Rectal smooth muscle tissue (tissue), 1 donor: ENCODE measurements around the gene WNT5A.
"Not testable (repeated sequence)": the region's sequence is repeated elsewhere in the genome, so short reads cannot be mapped to it uniquely, and the experiment has no call there.

Experiments
- H3K27ac ChIP-seq: one replicate; pipeline ENCODE4 v1.7.0; 2013; ENCODE audit warnings: low read depth, low read length, inconsistent platforms
- H3K27me3 ChIP-seq: one replicate; pipeline ENCODE4 v1.7.0; 2013; ENCODE audit warnings: low read length; ENCODE audit not compliant: control insufficient read depth, insufficient read depth
- H3K36me3 ChIP-seq: one replicate; pipeline ENCODE4 v1.7.0; 2013; ENCODE audit warnings: low read length; ENCODE audit not compliant: control insufficient read depth, insufficient read depth
- H3K4me1 ChIP-seq: one replicate; pipeline ENCODE4 v1.7.0; 2013; ENCODE audit warnings: low read length; ENCODE audit not compliant: control insufficient read depth, insufficient read depth
- H3K4me3 ChIP-seq: one replicate; pipeline ENCODE4 v1.7.0; 2013; ENCODE audit warnings: low read length
- H3K9ac ChIP-seq: one replicate; pipeline ENCODE4 v1.7.0; 2013; ENCODE audit warnings: low read length

Gene WNT5A

DNA sequence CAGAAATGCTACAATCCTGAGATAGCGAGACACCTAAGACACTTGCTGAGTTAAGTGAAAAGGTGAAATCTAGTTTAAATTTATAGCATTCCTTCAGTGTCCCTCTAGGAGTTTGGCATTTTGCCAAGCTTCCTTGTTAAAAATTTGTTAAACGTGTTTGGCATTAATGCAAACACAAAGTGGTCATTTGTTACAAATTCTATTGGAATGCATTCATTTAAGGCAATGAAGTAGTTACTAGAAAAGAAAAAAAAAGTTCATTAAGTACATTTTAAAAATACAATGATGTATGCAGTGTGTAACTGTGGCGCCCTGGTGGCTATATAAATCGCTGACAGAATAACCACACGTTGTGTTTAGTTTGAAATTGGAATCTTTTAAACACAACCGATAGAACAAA is 31.3 kb upstream of the WNT5A start:
- no peak overlapping the region for H3K4me3 ChIP-seq
- H3K4me1 ChIP-seq, result no peaks in the 10 kb centered on the region
- no peaks in the 10 kb centered on the region for H3K27me3 ChIP-seq
- no peaks in the 10 kb centered on the region for H3K36me3 ChIP-seq
- no peak overlapping the region for H3K9ac ChIP-seq
- no peak overlapping the region for H3K27ac ChIP-seq

DNA sequence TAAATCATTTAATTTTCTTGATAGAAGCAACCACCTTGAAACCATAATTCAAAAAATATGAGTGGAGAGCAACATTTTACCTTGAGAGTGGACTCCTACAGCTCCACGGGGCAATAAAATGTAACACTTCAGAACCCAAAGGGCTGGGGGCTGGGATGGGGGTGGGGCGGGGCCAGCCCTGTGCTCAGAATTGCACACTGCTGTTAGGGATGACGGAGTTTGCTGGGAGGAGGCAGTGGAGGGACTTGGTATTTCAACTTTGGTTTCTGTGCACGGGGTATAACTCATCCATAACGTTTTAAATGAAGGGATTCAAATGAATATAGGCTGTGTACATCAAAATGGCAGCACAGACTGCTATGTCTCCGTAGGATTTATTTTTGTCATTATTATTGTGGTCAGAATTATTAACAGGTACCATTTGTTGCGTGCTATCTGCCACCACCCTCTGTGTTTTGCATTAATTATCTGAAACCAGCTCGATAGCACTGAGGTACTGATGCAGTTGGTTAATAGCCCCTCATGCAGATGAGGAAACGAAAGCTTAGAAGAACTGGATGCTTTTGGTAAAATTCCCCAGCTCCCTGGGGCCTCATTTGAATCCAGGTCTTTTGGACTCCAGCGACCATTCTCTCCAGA is 29.4 kb upstream of the WNT5A start:
- Histone ChIP-seq H3K4me1 (peaks cover 5% of the 10 kb centered on the region), H3K4me3 (no peak overlapping the region), H3K36me3 (no peaks in the 10 kb centered on the region), H3K9ac (no peak overlapping the region), H3K27ac (no peak overlapping the region), H3K27me3 (no peaks in the 10 kb centered on the region)

DNA sequence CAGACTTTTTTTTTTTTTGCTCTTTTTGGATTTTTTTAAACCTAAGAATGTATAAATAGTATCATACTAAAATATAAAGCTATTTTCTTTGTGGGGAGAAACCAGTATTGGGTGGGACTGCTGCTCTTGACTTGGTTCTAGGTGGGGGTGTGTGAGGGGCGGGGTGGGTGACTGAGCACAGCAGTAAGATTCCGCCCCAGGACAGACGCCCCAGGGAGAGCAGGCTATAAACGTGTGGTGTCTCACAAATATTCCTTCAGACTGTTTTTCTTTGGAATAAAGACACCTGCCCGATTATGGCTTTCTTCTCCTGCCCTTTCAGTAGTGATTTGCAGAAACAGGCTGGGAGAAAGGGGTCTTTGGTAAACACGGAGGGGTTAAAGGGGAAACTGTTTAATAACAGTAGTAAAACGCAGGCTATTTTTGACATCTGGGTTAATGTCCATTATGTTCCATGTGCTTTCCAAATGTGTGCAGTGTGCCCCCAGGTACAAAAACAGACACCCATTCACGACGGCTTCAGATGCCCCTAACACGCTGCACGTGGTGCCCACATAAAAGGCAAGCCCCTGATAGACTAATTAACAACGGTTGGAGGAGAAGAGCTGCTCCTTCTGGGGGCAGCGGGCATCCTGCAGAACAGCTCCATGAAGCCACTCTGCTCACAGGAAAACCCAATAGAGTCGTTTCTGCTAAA is 28.6 kb upstream of the WNT5A start:
- H3K27me3 ChIP-seq, result no peaks in the 10 kb centered on the region
- no peak overlapping the region for H3K9ac ChIP-seq
- H3K4me3 ChIP-seq, result no peak overlapping the region
- H3K36me3 ChIP-seq, result no peaks in the 10 kb centered on the region
- no peak overlapping the region for H3K27ac ChIP-seq
- peaks cover 5% of the 10 kb centered on the region for H3K4me1 ChIP-seq

GRCh38 chr3:55514962-55515361 is 27.9 kb upstream of the WNT5A start:
- Histone ChIP-seq H3K9ac (no peak overlapping the region), H3K27ac (no peak overlapping the region), H3K4me3 (no peak overlapping the region), H3K4me1 (peaks cover 5% of the 10 kb centered on the region), H3K27me3 (no peaks in the 10 kb centered on the region), H3K36me3 (no peaks in the 10 kb centered on the region)

DNA sequence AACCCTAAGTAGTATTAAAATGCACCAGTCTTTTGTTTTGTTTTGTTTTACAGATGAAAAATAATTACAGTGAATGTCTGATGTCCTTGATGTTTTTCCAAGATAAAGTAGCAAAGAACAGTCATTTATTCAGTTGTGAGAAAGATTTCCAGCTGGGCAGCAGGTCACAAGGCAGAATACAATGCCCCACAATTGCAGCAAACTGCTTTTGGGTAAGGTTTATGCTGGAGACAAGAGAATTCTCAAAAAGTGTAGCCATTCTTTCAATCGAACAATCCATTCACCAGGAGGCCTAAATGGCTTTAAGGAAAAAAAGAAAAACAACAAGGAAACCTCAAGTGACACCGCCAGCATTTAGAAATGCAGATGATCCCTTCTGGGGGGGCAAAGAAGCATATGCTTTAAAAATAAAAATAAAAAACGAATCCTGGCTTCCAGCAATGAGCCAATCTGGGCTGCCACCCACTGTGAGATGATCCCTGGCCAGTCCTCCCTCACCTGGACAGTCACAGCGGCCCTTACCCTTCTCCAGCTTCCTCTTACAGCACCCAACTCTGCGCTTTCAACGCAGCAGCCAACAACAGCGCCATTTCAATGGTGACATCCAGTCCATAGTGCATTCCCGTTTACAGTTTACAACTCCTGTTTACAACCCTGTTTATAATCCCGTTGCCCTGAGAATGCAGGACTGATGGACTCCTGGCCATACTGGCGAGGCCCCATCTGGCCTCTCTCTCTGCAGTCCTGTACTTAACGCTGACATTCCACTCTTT is 25.7 kb upstream of the WNT5A start:
- no peak overlapping the region for H3K27ac ChIP-seq
- H3K36me3 ChIP-seq, result no peaks in the 10 kb centered on the region
- H3K27me3 ChIP-seq, result no peaks in the 10 kb centered on the region
- H3K9ac ChIP-seq, result no peak overlapping the region
- H3K4me3 ChIP-seq, result no peak overlapping the region
- peaks cover 5% of the 10 kb centered on the region for H3K4me1 ChIP-seq

GRCh38 chr3:55511895-55512570 is 24.9 kb upstream of the WNT5A start:
- H3K27ac ChIP-seq, result no peak overlapping the region
- H3K36me3 ChIP-seq, result no peaks in the 10 kb centered on the region
- no peak overlapping the region for H3K4me3 ChIP-seq
- no peaks in the 10 kb centered on the region for H3K27me3 ChIP-seq
- peaks cover 5% of the 10 kb centered on the region for H3K4me1 ChIP-seq
- H3K9ac ChIP-seq, result no peak overlapping the region

DNA sequence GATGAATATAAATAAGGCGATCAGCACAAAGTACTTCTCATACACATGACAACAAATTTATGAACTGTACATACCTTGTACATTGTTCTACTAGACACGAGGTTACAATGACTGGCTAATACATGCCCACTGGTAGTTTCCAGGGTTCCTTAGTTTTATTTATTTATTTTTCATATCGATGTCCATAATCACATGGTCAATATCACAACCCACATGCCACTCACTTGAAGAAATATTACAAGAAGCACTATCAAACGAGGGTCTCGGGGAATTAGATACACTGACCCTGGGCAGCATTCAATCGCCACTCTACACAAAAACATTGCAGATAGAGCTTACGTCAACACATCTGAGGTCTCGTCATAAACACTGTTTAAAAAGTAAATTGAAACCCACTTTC is 21.2 kb upstream of the WNT5A start:
- Histone ChIP-seq H3K27ac (no peak overlapping the region), H3K9ac (no peak overlapping the region), H3K4me1 (peaks cover 5% of the 10 kb centered on the region), H3K27me3 (no peaks in the 10 kb centered on the region), H3K4me3 (no peak overlapping the region), H3K36me3 (no peaks in the 10 kb centered on the region)

GRCh38 chr3:55507808-55508207 is 20.7 kb upstream of the WNT5A start:
- H3K27ac ChIP-seq, result no peak overlapping the region

GRCh38 chr3:55505776-55506175 is 18.7 kb upstream of the WNT5A start:
- Histone ChIP-seq H3K4me1 (no peaks in the 10 kb centered on the region), H3K9ac (no peak overlapping the region), H3K27me3 (no peaks in the 10 kb centered on the region), H3K27ac (no peak overlapping the region), H3K4me3 (no peak overlapping the region), H3K36me3 (no peaks in the 10 kb centered on the region)

More at GRCh38 chr3:55507808-55508207, 20.7 kb upstream of the WNT5A start:
- no peaks in the 10 kb centered on the region for H3K27me3 ChIP-seq
- H3K36me3 ChIP-seq, result no peaks in the 10 kb centered on the region
- H3K9ac ChIP-seq, result no peak overlapping the region
- H3K4me3 ChIP-seq, result no peak overlapping the region
- peaks cover 5% of the 10 kb centered on the region for H3K4me1 ChIP-seq

DNA sequence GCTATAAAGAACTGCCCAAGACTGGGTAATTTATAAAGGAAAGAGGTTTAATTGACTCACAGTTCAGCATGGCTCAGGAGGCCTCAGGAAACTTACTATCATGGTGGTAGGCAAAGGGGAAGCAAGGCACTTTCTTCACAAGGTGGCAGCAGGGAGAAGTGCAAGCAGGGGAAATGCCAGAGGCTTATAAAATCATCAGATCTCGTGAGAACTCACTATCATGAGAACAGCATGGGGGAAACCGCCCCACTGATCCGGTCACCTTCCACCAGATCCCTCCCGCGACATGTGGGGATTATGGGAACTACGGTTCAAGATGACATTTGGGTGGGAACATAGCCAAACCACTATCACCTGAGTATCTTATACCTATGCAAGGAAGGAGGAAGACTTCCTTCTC is 18.0 kb upstream of the WNT5A start:
- not testable (repeated sequence) for H3K36me3 ChIP-seq, H3K9ac ChIP-seq, H3K27me3 ChIP-seq, H3K4me1 ChIP-seq, H3K4me3 ChIP-seq, H3K27ac ChIP-seq

GRCh38 chr3:55501905-55502304 is 14.8 kb upstream of the WNT5A start:
- Histone ChIP-seq H3K9ac (no peak overlapping the region), H3K36me3 (no peaks in the 10 kb centered on the region), H3K4me1 (no peaks in the 10 kb centered on the region), H3K27ac (no peak overlapping the region), H3K27me3 (no peaks in the 10 kb centered on the region), H3K4me3 (no peak overlapping the region)

DNA sequence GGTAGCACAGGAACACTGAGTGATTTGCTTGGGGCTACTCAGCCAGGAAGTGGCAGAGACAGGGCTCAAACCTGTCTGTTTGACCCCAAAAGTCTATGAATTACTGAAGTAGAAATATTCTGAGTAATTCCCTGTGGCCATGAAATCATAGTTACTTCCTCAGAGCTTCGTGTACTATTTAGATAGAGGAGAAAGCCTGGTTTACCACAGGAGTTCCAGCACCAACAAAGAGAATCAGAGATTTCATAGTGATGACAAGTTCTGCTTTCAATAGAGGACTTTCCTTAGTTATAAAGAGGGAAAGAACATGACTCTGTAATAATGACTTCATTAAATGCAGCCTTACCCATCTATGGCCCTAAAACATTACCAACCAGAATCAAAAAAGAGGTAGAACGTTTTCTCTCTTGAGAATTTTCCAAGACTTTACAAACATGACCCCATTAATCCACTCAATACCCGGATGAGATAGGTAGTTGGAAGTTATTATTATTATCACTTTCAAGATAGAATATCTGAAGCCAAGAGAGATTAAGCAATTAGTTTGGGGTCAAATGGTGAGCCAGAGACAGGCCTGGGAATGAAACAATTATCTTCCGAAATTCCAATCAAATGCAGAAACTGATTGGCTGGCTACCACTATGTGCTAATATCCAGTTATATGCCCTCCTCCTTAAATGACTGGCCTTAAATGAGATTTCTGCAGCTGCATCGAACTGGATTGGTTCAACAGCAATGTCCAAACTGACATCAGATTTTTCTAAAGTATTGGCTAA is 13.6 kb upstream of the WNT5A start:
- no peak overlapping the region for H3K9ac ChIP-seq
- H3K36me3 ChIP-seq, result no peaks in the 10 kb centered on the region
- H3K27me3 ChIP-seq, result no peaks in the 10 kb centered on the region
- no peaks in the 10 kb centered on the region for H3K4me1 ChIP-seq
- no peak overlapping the region for H3K4me3 ChIP-seq
- H3K27ac ChIP-seq, result no peak overlapping the region
